ENCODE measurements around the gene RAB35. TPM values are rescaled to one million over a fixed set of nuclear protein-coding genes. Genes with fewer than 3 reads are reported as not detected.

The RAB35 gene
- total RNA-seq, 1 experiment from 2014 or later: 43.5 TPM

DNA sequence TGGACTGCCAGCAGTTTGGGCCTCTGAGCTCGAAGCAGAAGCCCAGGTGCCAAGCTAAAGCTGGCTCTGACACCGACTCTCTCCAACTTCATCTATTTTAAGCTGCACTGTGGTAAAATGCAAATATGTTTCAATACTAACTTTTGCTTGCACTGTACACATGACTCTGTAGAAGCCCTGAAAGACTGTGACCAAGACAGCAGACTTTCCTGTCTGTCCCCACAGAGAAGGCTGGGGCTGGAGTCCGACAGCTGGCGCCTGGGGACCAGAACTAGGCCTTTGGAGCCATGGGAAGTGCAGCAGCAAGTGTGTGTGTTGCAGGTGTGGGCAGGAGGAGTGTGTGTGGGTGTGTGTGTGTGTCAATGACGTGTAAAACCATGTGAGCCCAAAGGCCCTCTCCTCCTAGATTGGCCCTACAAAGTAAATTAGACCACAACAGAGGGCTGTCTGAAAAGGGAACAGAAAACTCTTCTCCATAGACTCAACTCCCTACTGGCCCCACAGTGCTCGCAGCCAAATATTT lies 16.4 kb upstream of the RAB35 start:
- no peak for DNase-seq (ENCODE audit: low read depth)

GRCh38 chr12:120132054-120132836 lies 15.7 kb upstream of the RAB35 start:
- no peak for DNase-seq (ENCODE audit: low read depth)

DNA sequence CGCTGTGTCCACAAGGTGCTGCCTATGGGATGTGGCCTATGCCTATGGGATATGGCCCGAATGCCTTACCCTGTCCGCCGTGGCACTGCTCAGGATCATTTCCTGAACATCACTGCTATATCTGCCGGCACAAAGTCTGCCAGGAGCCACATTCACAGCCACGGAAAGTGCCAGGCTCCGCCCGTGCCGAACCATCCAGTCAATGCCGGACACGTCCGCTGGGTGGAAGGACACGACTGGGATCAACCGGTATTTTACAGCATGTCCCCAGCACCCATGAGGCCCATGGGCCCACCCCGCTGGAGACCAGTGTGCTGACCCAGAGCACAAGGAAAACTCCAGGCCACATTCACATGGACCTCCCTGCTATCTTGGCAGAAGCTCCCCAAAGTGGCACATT lies 14.6 kb upstream of the RAB35 start:
- DNase-seq (ENCODE audit: low read depth): no peak

- no peak for DNase-seq (ENCODE audit: low read depth)
These were observed 13.5 kb upstream of the RAB35 start for GRCh38 chr12:120130011-120130410.

GRCh38 chr12:120126635-120127005 lies 10.1 kb upstream of the RAB35 start:
- DNase-seq (ENCODE audit: low read depth): no peak

DNA sequence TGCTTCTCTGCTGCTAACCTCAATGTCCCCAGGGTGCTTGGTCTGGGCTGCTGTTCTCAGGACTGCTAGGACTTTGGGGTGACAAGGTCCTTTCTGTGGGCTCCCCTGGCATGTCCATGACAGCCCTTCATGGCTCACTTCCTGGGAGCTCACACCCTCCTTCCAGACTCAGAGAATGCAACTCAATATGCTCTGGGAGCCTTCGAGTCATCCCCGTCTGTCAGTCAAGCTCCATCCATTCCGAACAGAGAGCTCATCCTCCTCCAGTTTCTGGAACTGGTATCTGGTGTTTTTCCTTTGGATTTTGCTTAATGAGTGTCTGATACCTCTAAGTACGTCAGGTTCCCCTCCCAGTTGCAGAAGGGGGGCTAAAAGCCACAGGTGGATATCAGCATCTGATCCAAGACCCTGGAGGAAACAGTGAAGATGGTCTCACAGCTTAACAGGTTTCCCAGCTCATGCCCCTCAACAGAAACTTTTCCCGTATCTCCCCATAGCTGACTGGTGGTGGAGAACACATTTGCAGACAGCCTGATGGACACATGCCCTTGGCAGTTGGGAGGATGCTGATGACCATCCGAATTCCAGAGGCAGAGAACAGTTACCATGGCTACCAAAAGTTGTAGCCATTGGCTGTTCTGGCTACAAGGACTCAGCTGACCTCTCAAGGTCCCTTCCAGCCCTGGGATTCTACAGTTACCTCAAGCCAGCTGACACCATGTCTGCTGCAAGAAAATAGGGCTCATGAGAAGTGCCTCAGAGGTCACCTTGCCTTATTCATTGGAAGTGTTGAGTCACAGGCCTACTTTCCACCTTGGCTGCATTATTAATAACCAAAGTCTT lies 9.5 kb upstream of the RAB35 start:
- peak; percentile 43 for DNase-seq (ENCODE audit: low read depth)

DNA sequence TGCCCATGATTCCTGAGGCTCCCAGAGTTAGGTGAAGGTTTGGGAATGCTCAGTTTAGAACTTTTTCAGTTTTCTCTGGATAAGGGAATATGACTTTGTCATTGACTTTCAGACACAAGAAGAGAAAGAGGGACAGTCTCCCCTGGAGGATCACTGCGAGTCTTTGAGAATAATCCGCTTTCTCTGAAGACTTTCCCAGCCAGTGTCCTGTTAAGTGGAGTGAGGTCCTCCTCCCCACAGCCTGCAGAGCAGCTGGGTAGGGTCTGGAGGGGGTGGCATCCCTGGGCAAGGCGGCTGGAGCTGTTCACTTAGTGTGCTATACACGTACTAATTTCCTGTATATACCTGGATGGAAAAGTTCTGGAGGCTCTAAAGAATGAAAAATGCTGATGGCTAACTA lies 8.5 kb upstream of the RAB35 start:
- DNase-seq (ENCODE audit: low read depth): no peak

GRCh38 chr12:120121766-120122293 lies 5.3 kb upstream of the RAB35 start:
- DNase-seq (ENCODE audit: low read depth): peak; percentile 24

DNA sequence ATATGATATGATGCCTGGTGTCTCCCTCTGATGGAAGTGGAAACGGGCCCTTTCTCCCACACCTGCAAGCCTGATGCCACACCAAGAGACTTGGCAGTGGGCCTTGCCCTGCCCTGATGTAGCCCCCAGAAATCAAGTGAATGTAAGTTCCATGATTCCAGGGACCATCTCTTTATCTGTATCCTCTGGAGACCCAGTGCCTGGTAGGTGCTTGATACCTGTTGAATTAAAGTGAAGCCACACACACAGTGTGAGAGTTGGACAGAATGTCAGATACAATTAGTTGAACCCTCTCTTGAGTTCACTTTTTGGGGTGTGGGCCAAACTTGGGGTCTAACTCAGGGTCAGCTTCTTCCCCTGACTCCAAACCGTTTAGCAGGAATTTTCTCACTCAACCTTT lies 4.8 kb upstream of the RAB35 start:
- DNase-seq (ENCODE audit: low read depth): no peak

- no peak for DNase-seq (ENCODE audit: low read depth)
These were observed 2.9 kb upstream of the RAB35 start for GRCh38 chr12:120119271-120119973.

GRCh38 chr12:120118321-120119061 lies 1.9 kb upstream of the RAB35 start:
- peak; percentile 15 for DNase-seq (ENCODE audit: low read depth)

- DNase-seq (ENCODE audit: low read depth): no peak
These were observed 1.4 kb upstream of the RAB35 start for GRCh38 chr12:120117961-120118320.

DNA sequence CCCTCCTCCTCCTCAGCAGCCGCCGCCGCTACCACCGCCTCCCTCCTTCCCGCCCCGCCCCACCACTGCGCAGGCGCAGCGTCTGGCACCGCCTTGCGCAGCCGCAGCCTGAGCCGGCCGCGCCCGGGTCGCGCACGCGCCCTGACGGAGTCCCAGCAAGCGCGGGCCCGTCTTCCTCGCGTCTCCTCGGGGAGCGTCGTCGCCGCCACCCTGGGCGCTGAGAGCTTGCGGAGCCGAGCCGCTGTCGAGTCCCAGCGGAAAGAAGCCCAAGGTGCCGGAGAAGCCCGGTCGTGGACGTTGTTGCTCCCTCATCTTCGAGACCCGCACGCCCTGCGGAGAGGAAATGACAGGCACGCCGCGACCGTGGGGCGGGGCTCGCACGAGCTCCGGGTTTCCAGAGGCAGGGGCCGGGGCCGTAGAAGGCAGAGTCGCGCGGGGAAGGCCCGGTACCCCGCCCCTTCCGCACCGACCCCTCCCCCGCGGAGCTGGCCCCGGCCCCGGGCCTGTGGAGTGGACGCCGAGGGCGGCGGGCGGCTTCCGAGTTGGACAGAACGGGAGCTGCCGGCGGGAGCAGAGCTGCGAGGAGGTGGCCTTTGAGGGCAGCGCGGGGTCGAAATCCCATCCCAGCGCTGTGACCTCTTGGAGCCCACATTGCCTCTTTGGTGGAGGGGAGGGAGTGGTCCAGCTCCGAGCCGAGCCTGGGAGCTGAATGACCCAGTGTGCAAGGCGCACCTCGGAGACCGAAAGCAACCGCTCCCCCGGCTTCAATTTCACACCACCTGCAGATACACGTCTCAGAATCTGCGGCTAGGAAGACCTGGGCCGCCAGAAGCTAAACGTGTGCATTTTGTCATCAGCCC lies 469 bp upstream of the RAB35 start:
- peak; percentile 89 for DNase-seq (ENCODE audit: low read depth)

DNA sequence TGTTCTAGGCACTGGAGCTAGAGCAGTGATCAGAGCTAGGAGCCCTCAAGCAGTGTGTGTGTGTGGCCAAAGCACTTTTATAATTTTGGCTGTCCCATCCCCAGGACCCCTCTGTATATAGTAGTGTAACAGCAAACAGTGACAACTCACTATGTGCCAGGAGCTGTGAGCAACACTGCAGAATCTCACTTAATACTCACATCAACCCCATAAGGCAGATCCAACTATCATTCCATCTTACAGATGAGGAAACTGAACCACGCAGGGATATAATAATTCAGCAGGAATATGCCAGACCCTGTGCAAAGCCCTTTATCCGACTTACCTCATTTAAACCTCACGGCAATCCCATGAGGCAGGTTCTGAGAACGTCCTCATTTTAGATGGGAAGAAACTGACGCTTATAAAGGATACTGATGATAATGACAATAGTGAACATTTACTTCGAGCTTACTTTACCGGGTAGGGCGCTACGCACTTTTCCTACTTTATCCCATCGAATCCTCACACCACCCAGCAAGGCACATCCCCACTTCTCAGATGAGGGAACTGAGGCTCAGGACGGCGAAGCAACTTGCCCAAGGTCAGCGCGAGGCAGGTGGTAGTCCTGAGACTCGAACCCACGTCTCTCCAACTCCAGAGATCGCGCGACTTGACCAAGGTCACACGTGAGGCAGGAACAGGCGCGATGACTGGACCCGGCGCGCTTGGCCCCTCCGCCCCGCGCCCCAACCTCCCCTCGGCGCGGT lies 687 bp downstream of the RAB35 start:
- peak; percentile 49 for DNase-seq (ENCODE audit: low read depth)

DNA sequence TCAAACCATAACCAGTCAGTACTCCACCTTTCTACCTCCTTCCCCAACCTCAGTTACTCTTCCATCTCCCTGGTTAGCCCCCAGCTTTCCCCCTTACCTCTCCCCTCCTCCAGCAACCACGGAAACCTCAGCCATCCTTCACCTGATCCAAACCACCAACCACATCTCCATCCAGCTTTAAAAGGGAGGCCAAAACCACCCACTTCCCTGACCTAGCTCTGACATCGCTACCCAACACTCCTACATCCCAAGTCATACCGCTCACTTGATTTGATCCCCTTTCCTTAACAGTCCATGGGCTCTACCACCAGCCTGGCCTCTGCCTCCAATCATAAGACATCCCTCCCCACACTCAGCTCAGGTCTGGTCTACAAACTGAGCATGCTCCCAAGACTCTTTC lies 1.5 kb downstream of the RAB35 start:
- DNase-seq (ENCODE audit: low read depth): no peak

DNA sequence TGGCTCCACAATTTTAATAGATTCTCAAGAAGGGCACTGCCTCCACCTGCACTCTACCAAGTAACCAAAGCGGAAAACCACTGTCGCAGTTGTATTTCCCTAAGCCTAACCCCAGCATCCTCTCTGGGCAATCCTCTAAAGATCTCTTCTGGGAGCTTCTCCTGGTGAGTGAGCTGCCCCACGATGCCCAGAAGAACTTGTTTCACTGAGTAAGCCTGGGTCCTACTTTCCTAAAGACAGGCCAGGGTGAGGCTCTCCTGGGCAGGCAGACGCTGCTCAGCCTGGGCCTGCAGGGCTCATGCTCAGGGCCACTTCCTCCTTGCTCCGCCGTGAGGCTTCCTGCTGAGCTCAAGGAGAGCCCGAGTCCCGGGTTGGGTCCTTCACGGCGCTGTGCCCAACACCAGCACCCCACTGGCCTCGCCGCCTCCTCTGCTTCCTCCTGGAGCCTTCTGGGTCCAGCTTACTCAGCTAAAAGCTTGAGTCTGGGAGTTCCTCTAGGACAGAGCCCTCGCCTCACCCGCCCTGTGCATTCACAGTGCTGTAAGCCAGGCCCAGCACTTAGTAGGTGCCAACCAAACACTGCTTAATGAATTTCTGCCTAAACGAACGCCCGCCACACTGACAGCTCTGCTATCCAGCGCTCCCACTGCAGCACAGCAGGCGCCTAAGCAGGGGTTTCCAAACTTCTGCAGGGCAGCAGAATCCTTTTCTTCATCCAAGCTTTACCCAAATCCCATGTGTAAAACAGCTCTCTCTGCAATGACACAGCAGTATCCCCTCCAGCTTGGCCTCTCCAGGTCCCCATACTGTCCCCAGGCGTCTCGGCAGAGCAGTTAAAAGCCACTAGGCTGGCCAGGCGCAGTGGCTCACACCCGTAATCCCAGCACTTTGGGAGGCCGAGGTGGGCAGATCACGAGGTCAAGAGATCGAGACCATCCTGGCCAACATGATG lies 5.7 kb downstream of the RAB35 start:
- no peak for DNase-seq (ENCODE audit: low read depth)

DNA sequence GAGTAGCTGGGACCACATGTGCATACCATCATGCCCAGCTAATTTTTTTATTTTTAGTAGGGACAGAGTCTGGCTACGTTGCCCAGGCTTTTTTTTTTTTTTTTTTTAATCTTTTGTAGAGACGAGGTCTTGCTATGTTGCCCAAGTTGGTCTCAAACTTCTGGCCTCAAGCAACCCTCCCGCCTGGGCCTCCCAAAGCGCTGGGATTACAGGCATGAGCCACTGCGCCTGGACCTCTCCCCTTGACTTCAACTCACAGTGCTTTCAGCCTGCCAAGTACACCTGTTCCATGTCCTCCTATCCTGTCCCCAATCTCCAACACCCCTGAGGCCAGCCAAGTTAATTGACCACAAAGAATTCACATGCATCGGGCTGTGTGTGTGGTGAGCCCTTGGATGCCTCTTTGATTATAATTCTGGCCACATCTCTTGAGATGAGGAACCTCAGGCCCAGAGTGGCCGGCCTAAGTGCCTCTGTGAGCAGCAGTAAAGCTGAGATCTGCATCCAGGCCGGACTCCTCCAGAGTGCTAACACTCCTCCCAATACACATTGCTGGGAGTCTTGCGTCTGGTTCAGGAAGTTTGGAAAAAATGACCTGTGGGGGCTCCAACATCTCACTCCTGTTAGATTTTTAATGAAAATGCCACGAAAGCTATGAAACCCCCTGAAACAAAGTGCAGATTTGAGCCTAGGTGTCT lies 6.8 kb downstream of the RAB35 start:
- peak; percentile 35 for DNase-seq (ENCODE audit: low read depth)

GRCh38 chr12:120106151-120106550 lies 10.4 kb downstream of the RAB35 start:
- DNase-seq (ENCODE audit: low read depth): no peak

Data from LHCN-M2 (cell line).